Inflammatory macrophage treated with lipopolysaccharide for 1 hour (primary cell): ENCODE data around the gene SAT2.
"Not testable (repeated sequence)": the region's sequence is repeated elsewhere in the genome, so short reads cannot be mapped to it uniquely, and the experiment has no call there.

Experiments
- DNase-seq, 2 donors: peaks; one replicate each; pipeline ENCODE4 v3.0.0-alpha.2; 2020 to 2022

The SAT2 gene

DNA sequence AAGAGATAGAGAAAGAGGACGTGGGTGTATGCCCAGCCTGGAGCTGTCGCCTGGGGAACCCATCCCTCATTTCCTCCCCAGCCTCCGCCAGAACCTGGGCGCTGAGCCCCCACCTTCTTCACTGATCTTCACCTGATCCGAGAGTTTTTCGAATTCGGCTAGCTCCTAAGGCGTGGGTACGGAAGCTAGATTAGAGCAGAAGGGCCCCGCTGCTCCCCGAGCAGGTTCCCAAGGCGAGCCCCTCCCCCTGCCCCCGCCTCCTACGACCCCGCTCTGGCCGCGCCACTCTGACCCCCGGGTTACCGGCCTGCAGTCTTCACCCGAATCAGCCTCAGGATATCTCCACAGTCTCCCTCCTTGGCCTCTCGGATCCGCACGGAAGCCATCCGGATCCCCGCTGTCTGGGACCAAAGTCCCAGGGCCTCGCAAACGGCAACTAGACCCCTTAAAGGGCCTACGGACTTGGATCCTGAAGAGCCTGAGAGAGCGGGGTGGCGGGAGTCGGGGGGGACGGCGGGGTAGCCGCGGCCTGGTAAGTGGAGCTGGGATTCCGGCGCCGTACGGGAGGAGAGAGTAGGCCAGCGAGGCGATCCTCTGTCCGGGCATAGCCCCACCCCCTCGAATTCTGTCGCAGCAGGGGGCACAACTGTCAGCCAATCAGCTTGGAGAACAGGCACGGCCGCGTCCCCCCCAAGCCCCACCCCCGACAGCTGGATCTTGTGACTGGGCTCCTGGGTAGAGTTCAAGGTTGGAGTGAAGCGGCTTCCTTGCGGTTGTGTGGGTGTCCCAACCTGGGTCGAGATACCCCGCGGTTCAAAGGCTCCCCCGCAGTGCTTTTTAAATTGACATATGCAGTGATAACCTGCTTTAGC lies at the start of gene SAT2:
SAT2 (minus strand) TSS at position 572 of the 872 bp plus-strand sequence; CDS start at position 386, 186 bp downstream.
- peak; percentile 89 to 90 for DNase-seq

DNA sequence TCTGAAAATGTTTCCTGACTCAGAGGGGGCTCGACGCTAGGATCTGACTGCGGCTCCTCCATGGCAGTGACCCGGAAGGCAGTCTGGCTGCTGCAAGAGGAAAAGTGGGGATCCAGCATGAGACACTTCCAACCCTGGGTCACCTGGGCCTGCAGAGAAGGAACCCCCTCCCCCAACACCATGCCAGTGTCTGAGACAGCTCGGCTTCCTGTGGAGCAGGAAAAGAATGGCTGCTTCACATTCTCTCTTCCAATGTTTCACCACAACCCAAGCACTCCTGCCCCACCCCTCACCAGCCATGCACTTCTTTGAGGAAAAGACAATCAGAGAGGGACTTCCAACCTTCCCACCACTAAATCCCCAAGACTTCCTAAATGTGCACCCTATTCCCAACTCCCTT lies 48.9 kb upstream of the SAT2 start:
- no peak for DNase-seq

DNA sequence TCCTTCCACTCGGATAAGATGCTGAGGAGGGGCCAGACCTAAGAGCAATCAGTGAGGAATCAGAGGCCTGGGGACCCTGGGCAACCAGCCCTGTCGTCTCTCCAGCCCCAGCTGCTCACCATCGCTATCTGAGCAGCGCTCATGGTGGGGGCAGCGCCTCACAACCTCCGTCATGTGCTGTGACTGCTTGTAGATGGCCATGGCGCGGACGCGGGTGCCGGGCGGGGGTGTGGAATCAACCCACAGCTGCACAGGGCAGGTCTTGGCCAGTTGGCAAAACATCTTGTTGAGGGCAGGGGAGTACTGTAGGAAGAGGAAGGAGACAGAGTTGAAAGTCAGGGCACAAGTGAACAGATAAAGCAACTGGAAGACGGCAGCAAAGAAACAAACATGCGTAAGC lies 47.3 kb upstream of the SAT2 start:
- no peak for DNase-seq

DNA sequence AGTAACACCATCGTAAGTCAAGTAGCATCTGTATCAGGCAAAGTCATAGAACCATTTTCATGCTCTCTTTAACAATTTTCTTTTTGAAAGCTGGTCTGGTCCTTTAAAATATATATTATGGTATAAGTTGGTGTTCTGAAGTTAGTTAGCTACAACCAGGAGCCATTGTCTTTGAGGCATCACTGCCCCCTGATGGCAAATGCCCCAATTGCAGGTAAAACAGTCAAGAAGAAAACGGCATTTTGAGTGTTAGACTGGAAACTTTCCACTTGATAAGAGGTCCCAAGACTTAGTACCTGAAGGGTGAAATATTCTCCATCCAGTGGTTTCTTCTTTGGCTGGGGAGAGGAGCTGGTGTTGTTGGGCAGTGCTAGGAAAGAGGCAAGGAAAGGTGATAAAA lies 45.6 kb upstream of the SAT2 start:
- peak; percentile 36 to 89 for DNase-seq

DNA sequence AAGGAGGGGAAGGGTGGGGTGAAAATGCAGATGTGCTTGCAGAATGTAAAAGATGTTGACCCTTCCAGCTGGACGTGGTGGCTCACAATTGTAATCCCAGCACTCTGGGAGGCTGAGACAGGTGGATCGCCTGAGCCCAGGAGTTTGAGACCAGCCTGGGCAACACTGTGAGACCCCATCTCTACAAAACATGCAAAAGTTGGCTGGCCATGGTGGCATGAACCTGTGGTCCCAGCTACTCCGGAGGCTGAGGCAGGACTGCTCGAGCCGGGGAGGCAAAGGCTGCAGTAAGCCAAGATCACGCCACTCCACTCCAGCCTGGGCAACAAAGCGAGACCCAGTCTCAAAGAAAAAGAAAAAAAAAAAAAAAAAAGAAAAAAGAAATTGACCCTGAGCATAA lies 40.9 kb upstream of the SAT2 start:
- DNase-seq, result no peak

DNA sequence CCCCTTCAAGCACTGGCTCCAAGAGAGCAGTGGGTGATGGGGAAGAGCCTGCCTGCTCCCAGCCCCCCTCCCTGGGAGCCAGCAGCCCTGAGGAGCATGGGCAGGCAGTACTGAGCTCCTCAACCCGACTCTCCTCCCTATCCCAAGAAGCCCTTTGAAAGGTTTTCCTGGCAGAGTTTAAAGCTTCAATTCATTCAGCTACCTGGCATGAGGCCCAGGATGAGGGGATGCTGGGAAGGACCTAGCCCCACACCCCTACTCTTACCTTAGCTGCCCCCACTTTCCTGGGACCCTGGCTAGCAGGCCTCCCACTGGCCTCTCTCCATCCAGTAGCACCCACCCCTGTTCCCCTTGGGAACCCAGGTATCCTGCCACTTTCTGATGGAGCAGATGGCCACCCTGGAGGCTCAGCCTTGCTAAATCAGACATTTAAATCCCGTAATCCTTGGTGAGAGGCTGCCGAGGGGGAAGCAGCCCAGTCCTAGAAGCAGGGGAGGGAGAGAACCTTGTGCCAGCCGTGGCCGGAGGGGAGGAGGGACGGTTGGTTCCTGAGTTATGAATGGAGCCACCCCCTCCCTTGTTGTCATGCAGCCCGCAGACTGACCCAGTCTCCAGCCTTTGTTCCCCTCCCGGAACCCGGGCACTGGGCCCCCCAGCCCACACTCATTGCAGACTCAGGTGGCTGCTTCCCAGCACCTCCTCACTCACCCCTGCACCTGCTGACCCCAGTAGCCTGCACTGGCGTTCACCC lies 40.2 kb upstream of the SAT2 start:
- no peak for DNase-seq

DNA sequence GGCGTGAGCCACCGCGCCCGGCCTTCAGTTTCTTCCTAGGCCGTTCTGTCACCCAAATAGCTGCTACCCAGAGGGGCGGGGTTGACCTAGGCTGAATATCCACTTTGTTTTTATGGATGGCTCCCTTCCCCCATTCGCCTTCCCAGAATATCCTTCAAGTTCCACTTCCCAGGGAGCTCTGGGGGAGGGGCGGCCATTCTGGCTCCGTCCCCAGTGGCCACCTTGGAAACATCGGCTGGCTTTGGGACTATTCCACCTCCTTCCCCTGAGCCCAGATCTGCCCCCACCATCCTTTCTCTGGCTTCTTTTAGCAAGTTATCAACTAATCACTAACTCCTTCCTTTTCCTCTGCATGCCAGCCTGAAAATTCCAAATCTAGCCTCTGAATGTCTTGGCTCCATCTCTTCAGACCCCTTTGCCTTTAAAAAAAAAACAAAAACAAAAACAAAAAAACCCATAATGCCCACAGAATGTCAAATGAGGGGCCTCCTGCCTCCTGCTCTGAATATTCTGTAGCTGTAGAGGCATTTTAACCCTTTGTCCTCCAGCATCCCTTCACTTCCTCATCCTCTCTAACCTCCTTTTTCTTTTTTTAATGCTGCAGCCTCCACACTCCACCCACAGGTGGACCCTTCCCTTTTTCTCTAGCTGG lies 29.5 kb upstream of the SAT2 start:
- DNase-seq, result no peak

DNA sequence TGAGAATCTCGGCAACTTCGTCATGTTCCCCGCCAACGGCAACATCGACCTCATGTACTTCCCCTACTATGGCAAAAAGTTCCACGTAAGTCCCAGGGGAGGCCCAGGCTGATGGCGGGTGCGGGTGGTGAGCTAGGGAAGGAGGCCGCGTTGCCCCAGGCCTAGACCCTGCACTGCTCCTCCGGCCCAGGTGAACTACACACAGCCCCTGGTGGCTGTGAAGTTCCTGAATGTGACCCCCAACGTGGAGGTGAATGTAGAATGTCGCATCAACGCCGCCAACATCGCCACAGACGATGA lies 27.9 kb upstream of the SAT2 start:
- DNase-seq, result no peak

DNA sequence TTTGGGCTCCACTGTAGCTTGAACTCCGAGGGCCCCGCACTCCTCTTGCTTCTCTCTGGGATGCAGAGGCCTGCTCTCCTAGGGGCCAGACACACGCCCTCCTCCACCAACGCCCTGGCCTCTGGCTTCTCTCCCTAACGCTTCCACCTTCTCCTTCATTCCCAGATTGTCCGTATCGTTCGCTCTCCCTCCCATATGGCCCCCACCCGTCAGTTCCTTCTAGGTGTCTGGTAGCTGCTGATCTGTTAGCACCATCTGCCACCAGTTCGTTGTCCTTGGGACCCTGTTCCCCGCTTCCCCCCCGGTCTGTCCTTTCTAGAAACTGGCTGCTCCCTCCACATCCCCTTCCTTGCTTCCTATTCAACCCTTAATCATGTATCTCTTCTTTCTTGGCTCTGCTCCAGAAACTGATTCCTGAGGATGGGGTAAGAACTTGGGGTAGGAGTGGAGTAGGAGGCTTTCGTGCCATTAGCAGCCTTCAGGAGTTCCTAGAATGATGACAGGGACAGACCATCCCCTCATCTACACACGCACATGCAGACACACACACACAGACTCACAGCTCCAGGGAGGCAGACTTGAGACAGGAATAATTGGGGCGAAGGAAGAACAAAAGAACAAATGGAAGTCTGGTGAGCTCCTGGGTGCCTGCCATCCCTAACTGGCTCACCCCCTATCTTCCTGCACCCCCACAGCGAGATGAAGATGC lies 27.4 kb upstream of the SAT2 start:
- DNase-seq, result peak; percentile 16 to 58

DNA sequence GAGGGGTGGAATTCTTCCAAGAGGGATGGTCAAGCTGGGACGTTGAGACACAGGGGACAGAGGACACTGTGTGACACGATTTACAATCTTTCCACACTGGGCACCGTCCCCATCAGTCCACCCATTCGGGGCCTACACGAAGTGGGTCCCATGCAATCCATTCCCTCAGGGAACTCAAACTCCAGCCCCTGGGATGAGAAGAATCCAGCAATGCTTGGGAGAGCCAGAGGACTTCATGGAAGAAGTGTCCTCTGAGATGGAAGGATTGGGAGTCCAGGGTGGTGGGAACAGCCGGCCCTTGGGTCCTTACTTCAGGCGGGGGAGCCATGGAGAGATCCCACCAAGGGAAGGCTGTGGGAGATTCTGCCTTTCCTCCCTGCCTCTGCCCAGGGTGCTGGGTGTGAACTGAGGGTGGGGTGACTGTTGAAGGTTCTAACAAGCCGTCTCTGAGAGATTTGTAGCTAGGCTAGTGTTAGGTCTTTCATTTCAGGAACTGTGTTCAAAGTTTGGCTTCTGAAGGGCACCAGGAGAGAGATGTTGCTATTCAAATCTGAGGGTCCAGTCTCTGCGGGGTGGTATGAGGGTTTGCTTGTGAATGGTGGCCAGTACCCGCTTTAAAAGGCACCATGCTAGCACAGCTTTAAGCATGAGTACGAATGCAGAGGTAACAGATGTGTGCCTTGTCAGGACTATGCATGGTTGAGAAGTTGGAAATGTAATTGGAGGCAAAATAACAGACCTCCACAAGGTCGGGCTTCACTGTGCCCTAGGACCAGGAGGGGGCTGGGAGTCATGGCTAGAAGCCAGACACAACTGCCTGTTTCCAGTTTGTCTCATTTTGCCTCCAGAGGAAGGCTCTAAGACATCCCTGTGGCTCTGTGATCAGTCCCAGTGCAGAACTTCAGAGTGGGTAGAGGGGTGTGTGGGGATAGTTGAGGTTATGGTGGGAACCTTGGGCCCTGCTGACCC lies 25.1 kb upstream of the SAT2 start:
- no peak for DNase-seq

DNA sequence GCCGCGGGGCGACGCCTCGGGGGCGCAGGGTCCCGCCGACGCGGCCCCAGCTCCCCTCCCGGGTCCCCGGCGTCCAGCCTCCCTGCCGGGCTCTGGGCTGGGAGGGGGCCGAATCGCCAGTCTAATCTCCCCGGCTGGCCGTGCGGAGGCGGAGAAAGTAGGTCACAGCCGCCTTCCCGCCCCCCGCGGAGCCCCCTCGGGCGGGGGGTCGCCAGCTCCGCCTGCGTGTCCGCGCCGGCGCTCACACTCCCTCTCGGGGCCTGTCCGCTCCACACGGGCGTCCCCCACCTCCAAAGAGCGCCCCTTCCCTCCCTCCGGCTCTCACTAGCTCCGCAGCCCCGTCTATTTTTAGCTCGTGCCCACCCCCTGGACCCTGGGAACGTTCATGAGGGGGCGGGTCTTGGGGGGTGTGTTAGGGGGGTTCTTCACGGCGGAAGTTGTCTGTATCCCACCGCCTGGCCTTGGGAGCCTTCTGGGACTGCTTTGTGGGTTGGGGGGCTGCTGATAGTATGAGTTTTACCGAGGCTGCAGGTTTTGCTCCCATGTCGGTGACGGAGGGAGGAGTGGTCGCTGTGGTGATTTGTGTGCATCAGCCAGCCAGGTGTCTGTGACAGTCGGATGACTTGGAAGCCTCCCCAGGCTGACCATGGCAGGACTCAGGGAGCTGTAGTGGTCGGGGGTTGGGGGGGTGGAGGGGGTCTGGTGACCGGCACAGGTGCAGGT lies 24.2 kb upstream of the SAT2 start:
- DNase-seq, result no peak

DNA sequence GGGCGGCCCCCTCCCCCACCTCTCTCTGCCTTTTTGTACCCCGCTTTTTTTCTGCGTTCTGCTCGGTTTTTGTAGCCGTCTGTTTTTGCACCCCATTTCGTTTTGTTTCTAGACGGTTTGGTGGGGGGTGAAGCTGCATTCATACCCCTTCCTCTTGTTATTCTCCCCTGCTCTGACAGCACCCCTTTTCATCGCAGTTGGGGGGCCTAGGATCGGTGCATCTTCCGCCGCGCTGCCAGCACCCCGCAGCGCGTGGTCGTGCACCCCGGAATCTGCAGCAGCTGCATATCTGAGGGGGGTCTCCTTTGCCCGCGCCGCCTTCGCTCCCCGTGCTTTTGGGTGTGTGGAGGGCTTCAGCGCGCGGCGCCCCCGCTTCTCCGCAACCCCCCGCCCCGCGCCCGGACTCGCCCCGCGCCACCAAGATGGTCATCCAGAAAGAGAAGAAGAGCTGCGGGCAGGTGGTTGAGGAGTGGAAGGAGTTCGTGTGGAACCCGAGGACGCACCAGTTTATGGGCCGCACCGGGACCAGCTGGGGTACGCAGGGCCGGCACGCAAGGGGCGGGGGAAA lies 23.6 kb upstream of the SAT2 start:
- no peak for DNase-seq

DNA sequence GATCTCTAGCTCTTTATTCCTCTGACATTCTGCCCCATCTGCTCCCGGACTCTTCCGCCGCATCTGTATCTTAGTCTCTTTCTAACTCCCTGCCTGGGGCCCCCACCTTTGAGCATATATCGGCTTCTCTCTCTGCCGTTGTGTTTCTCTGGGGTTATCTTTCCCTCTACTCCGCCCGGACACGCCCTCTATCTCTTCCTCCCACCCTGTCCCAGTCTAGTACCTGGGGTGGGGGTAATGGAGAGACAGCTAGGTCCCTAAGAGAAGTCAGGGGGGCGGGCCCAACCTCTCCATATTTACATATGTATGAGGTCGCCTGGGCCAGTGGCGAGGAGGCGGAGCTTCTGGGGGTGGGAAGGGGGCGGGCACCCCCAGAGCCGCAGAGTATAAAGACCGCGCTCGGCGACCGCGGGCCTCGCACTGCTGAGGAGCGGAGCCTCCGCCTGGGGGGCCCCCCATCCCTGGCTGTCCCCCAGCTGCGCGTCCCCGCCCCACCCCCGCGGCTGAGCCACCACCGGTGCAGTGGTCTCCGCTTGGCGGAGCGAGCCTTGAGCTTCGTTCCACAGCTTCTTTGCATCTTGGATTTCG lies 23.0 kb upstream of the SAT2 start, which contains the start of gene ATP1B2:
ATP1B2 (plus strand) TSS at position 418 of the 588 bp plus-strand sequence. CDS start 593 bp downstream, outside the sequence.
- peak; percentile 40 to 63 for DNase-seq

DNA sequence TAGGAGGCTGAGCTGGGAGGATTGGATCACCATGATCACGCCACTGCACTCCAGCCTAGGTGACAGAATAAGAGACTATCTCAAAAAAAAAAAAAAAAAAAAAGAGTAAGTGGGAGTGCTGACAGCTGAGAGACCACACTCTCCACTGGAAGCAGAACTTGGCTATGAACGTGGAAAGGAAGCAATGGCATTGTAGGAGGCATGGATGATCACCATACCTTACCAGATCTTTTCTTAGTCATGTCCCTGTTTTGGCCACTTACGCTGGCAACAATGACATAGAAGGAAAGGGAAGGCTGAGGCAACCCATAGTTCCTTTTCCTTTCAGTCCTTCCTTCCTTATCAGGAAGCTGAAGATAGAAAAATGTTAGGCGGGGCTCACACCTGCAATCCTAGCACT lies 19.4 kb upstream of the SAT2 start:
- DNase-seq, result peak; percentile 57 to 69

DNA sequence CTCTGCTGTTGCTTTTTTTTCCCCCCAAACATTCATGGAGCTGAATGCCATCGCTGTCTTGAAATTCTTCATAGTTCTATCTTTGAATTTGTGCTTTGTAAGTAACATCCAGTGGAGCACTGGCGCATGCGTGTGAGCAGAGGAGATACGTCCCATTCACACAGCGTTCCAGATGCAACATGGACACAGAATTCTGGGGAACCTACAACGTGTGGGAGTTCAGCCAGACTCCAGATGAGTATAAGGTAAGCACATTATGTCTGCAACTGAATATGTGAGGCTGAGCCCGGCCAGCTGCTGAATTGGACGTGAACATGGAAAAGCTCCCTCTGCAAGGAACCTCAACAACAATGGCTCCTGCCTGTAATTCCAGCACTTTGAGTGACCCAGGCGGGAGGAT lies 18.8 kb upstream of the SAT2 start:
- no peak for DNase-seq

DNA sequence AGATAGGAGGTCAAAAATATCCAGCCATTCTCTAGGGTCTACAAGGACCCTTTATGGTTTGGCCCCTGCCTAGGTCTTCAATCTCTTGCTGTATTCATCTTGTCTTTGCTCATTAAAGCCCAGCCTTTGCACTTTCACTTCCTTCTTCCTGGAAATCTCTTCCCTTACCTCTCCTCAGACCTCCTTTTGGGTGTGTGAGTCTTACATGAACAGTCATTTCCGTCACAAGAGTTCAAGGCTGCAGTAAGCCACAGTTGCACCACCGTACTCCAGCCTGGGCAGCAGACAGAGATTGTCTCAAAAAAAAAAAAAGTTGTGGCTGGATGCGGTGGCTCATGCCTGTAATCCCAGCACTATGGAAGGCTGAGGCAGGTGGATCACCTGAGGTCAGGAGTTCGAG lies 17.2 kb upstream of the SAT2 start:
- DNase-seq, result peak; percentile 51 to 72

DNA sequence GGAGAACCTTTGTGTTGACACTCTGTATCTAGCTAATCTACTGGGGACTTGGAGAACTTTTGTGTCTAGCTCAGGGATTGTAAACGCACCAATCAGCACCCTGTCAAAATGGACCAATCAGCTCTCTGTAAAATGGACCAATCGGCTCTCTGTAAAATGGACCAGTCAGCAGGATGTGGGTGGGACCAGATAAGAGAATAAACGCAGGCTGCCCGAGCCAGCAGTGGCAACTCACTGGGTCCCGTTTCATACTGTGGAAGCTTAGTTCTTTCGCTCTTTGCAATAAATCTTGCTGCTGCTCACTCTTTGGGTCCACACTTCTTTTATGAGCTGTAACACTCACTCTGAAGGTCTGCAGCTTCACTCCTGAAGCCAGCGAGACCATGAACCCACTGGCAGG lies 14.0 kb upstream of the SAT2 start:
- not testable (repeated sequence) for DNase-seq

DNA sequence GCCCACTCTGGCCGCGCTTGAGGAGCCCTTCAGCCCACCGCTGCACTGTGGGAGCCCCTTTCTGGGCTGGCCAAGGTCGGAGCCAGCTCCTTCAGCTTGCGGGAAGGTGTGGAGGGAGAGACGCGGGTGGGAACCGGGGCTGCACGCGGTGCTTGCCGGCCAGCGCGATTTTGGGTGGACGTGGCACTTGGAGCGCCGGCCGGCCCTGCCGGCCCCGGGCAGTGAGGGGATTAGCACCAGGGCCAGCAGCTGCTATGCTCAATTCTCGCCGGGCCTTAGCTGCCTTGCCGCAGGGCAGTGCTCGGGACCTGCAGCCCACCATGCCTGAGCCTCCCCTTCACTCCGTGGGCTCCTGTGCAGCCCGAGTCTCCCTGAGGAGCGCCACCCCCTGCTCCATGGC lies 13.2 kb upstream of the SAT2 start:
- no peak for DNase-seq

DNA sequence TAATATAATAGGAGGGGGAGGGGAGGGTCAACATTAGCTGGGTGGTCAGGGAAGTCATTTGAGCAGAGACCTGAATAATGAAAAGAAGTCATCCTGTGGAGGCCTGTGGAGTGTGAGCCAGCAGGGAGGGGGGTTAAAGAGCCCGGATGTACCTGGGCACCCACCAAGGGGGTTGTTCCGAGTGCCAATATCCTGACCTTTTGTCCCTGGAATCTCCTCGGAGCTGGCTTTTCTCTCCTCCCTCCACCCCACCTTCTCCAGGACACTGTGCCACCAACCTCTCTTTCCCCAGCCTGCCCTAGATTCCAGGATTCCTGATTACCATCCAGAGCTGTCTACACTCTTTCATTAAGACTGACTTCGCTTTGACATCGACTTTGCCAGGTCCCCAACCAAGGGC lies 8.5 kb upstream of the SAT2 start:
- no peak for DNase-seq

DNA sequence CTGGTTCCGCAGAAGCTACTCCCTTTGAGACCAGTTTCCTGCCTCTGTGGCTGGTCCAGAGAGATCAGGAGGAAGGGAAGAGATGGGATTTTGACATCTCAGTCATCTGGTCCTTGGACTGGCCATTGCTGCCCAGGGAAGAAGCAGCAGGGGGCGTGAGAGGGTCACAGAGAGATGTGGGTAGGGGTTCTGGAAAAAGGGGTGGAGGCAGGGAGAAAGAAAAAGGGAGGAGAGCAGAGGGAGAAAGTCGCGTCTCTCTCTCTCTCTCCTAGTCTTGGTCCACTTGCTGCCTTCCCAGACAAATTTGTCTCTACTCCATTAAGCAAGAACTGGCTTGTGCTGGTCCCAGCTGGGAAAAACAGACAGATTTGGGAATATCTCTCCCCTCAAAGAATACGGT lies 6.8 kb upstream of the SAT2 start:
- DNase-seq, result peak in 1 of 2 donors; percentile 65
